ENCODE measurements around the gene PXYLP1. TPM values are rescaled to one million over a fixed set of nuclear protein-coding genes. Genes with fewer than 3 reads are reported as not detected.
A peak's percentile ranks its signal among the peaks of the same experiment; 100 is the strongest.

PXYLP1 gene
- total RNA-seq, 1 donor from 2014 or later = 13.5 TPM

DNA sequence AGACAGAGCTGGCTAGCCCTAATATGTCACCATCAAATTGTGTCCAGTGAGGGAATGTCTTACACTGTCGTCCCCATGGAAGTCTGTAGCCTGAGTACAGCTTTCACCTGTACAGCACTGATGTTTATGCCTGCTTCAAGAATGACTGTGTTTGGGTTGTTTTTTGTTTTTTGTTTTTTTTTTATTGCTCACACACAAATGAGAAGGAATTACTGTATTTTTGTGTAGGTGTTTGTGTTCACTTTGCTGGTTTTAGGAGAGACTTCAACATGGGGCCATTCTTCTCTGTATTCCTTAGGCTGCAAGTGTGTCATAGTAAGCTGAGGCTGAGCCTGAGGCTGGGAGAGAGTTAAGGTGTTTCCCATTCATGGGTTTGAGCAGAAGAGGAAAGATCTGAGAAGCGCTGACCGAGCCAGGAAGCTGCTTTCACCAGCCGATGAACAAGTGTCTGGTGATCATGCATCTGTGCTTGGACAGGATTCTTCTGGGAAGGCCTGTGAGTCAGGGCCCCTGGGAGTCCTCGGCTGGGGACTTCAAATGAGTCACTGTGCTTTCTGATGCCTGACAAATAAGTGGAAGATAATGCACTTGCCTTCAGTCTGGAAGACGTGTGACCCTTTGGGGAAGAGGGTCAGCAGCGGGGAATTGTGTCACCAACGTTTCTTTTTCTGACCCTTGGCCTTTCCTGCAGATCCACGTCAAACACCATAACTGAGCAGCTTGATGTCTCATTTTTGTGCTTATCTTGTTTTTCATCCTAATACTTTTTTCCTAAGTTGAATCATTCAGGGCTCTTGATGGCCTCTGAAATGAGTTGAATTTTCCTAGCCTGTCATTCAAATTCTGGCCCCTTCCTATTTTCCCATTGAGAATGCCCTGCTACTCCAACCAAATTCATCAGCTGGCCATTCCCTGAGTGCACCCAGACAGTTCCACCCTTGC lies 100.0 kb downstream of the PXYLP1 start:
- intact Hi-C loops (cut with DNase I) = no loop called here
- ATAC-seq (peak; percentile 66), DNase-seq (ENCODE audit: low spot score) (peak; percentile 67)

GRCh38 chr3:141332416-141332815 lies 100.8 kb downstream of the PXYLP1 start:
- DNase-seq (ENCODE audit: low spot score) (no peak), ATAC-seq (no peak)
- intact Hi-C loops (cut with DNase I) = no loop called here

DNA sequence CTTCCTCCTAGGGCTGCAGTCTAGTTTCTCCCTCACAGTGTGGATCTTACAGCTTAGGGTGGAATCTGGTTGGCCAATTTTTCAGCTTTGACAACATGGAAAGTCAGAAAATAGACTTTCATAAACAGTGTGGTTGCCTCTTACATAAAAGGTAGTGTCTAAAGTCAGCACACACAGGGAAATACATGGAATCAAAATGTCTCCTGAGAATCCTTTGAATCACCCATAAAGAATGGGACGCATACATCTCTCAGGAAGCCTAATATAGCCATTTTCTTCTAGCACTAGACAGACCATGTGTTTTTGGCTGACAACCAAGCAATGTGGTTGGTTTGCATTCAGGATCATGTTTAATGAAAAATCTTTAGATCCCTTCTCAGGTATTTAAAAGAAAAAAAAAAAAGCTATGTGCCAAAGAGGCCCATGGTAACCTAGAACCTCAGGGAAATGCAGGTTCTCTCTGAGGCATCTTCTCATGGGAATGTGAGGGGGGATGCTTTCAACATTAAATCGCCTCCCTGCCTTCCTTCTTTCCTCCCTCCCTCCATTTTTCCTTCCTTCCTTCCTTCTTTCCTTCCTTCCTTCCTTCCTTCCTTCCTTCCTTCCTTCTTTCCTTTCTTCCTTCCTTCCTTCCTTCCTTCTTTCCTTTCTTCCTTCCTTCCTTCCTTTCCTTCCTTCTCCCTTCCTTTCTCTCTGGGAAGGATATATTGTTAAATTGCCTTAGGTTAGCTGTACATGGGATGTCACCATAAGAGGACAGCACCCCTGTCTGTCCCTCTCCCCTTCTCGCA lies 102.4 kb downstream of the PXYLP1 start:
- ATAC-seq (no peak), DNase-seq (ENCODE audit: low spot score) (no peak)
- intact Hi-C loops (cut with DNase I) = no loop called here

DNA sequence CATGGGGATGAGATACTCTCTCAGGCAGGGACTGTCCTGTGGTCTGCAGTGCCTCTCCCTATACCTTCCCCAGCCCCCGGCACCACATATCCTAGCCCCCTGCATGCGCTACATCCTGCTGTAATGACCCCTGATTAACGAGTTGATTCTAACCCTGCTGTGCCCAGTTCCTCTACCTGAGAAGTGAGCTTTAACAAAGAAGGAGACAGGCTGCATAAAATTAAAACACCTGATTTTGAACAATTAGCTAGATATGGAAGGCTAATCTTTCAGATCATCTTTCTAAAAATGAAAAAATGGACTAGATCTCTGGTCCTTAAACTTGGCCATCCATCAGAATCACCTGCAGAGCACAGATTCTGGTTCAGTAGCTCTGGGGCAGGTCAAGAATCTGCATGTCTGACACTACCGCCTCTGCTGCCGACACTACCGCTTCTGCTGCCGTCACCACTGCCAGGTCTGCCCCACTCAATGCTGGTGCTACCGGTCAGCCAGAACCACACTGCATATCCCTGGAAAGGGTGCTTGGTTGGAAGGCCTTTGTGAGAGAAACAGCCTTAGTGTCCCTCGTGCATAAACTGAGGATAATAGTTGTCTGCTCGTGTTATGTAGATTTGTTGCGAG lies 103.1 kb downstream of the PXYLP1 start:
- DNase-seq (ENCODE audit: low spot score) = no peak
- intact Hi-C loops (cut with DNase I) = no loop called here
- no peak for ATAC-seq

- DNase-seq (ENCODE audit: low spot score) (no peak), ATAC-seq (no peak)
- intact Hi-C loops (cut with DNase I) = no loop called here
Observed at GRCh38 chr3:141335531-141336061, 104.0 kb downstream of the PXYLP1 start.

DNA sequence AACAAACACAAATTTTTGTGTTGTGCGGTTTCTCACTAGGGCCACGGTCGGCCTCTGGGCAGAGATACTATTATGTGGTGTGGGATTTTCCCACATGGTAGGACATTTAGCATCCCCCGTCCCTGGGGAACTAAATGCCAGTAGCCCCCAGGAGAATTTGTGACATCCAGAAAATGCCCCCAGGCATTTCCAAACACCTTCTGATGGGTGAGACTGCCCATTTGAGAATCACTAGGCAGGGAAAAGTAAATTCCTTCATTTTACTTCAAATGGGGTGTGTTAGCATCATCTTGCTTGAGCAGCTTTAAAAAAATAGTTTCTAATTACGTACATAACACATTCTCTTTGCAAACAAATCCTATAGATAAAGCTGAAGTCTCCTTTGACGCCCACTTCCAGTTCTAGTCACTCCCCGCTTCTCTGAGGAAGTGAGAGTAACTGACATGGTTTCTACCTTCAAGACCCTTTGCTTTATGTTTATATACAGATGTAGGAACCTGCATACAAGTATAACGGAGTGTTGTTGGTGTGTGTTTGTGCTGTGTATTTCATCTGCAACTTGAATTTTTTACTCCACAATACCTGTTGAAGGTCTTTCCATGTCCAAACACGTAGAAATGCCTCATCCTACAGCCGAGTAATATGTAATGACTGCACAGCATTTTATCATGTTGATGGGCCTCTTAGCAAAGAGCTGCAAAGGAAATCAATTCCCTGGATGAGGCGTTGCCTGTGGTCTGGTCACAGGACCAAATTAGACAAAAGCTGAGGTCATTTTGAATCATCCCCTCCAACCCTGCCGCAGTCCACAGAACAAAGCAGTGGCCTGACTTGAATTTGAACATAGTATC lies 105.3 kb downstream of the PXYLP1 start:
- intact Hi-C loops (cut with DNase I) = no loop called here
- ATAC-seq (no peak), DNase-seq (ENCODE audit: low spot score) (no peak)

DNA sequence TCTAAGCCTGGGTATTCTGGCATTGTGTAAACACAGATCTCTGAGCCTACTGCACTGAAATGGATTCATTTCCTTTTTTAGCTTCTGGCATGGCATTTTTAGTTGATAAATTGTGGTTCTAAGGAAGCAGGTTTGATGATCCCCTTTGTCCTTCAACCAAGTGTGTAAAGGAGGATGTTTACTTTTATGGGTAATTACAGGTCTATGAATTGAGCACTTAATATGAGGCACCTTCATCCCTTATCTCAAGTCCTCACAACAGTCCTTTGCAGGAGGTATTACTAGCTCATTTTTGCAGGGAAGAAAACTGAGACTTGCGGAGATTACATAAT lies 105.9 kb downstream of the PXYLP1 start:
- DNase-seq (ENCODE audit: low spot score) (no peak), ATAC-seq (no peak)
- intact Hi-C loops (cut with DNase I) = no loop called here

DNA sequence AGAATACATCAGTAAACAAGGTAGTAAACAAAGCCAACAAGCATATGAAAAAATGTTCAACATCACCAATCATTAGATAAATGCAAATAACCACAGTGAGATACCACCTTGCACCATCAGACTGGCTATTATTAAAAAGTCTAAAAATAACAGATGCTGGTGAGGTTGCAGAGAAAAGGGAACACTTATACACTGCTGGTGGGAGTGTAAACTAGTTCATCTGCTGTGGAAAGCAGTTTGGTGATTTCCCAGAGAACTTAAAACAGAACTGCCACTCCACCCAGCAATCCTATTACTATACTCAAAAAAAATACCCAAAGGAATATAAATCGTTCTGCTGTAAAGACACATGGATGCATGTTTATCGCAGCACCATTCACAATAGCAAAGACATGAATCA lies 106.4 kb downstream of the PXYLP1 start:
- no peak for DNase-seq (ENCODE audit: low spot score)
- intact Hi-C loops (cut with DNase I) = no loop called here
- ATAC-seq = no peak

DNA sequence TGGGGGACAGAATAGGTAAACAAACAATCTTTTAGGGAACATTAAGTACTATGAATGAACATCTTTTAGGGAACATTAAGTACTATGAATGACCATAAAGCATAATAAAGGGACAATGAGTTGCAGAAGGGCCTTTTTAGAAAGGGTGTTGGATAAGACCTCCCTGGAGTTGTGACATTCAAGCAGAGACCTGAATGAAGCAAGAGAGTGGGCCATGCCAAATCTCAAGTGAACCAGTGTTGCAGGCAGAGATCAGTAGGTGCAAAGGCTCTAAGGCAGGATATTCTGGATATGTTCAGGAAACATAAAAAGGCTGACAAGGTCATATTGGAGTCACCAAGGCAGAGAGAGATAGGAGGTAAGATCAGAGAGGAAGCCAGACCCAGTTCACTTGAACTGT lies 107.3 kb downstream of the PXYLP1 start:
- DNase-seq (ENCODE audit: low spot score) (no peak), ATAC-seq (no peak)
- intact Hi-C loops (cut with DNase I) = no loop called here

- no peak for DNase-seq (ENCODE audit: low spot score)
- intact Hi-C loops (cut with DNase I) = no loop called here
- ATAC-seq = no peak
Observed at GRCh38 chr3:141341536-141341935, 109.9 kb downstream of the PXYLP1 start.

- intact Hi-C loops (cut with DNase I) = no loop called here
- no peak for ATAC-seq
Observed at GRCh38 chr3:141342386-141342785, 110.8 kb downstream of the PXYLP1 start.

DNA sequence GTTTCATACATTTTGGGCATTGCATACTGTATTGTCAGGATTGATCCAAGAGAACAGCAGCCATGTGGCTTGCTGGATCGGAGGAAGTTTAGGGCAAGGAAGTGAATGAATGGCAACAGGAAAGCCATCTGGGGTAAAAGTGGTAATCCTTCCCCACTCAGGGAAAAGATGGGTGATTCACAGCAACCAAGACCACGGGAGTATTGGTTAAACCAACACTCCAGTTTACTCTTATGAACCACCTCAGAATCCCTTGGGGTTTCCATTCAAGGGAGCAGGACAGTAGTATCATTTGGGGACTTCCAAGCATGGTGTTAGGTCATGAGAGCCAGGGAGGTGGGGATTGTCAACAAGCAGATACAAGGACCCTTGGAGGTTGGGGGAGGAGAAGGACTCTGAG lies 111.5 kb downstream of the PXYLP1 start:
- DNase-seq (ENCODE audit: low spot score) = no peak
- intact Hi-C loops (cut with DNase I) = no loop called here
- no peak for ATAC-seq

More at GRCh38 chr3:141342386-141342785, 110.8 kb downstream of the PXYLP1 start:
- no peak for DNase-seq (ENCODE audit: low spot score)

GRCh38 chr3:141343865-141344271 lies 112.2 kb downstream of the PXYLP1 start:
- ATAC-seq (no peak), DNase-seq (ENCODE audit: low spot score) (no peak)
- intact Hi-C loops (cut with DNase I) = no loop called here

Other genes starting within 250 kb of the PXYLP1 start
- gene SPSB4, start 180.5 kb upstream of the PXYLP1 start, total RNA-seq = 0.36 TPM
- 117 TPM for gene ZBTB38, start 136.7 kb downstream of the PXYLP1 start, total RNA-seq